Measurements from ENCODE around the gene SEPTIN14. TPM values are rescaled to one million over a fixed set of nuclear protein-coding genes. Genes with fewer than 3 reads are reported as not detected.

SEPTIN14 gene
- total RNA-seq, 1 experiment from 2014 or later = not detected

- CTCF ChIA-PET = no interaction called here
- intact Hi-C loops (cut with micrococcal nuclease; ENCODE audit: unreplicated experiment) (no loop called here), in situ Hi-C loops (cut with HindIII; ENCODE audit: low pct_unique_long_range_greater_than_20kb, low sequenced_read_pairs) (no loop called here)
- BruUV-seq (replicated peaks) = no TSS peak
- no peaks in the 10 kb centered on the region for H3K27me3 ChIP-seq (ENCODE audit: control insufficient read depth, insufficient read depth, low read length)
- POLR2A ChIA-PET = no interaction called here
- H3K4me3 ChIP-seq (ENCODE audit: low read depth in 2 of 2, low read length in 2 of 2) = no peak overlapping the region
- ATAC-seq = no peak
- TF ChIP-seq TCF7L2 (IDR thresholded peaks at IDR 0.05; ENCODE audit: low read depth, low read length) = no peak
- no peak for TF ChIP-seq POLR2AphosphoS5 (IDR thresholded peaks at IDR 0.05; ENCODE audit: low read depth, low read length)
- TF ChIP-seq CTCF (IDR thresholded peaks at IDR 0.05) = no peak
- TF ChIP-seq REST (IDR thresholded peaks at IDR 0.05; ENCODE audit: insufficient read depth in 1 of 2, low read depth in 2 of 2, low read length in 1 of 2) = no peak
- TF ChIP-seq SIN3A (IDR thresholded peaks at IDR 0.05; ENCODE audit: borderline replicate concordance, insufficient read depth, low read depth, low read length) = no peak
- no peak overlapping the region for H3K27ac ChIP-seq (ENCODE audit: low read length)
- no peaks in the 10 kb centered on the region for H3K9me3 ChIP-seq (ENCODE audit: control insufficient read depth, insufficient read depth, low read depth, low read length)
- no peak for DNase-seq (ENCODE audit: low read depth, low spot score)
- H3K36me3 ChIP-seq (ENCODE audit: control insufficient read depth, insufficient read depth, low read length) = no peaks in the 10 kb centered on the region
- H3K4me1 ChIP-seq (ENCODE audit: control insufficient read depth, insufficient read depth, low read length) = no peaks in the 10 kb centered on the region
These were observed 16.1 kb upstream of the SEPTIN14 start for GRCh38 chr7:55878691-55879090.

- in situ Hi-C loops (cut with HindIII; ENCODE audit: low pct_unique_long_range_greater_than_20kb, low sequenced_read_pairs) (no loop called here), intact Hi-C loops (cut with micrococcal nuclease; ENCODE audit: unreplicated experiment) (no loop called here)
- no peaks in the 10 kb centered on the region for H3K9me3 ChIP-seq (ENCODE audit: control insufficient read depth, insufficient read depth, low read depth, low read length)
- H3K27me3 ChIP-seq (ENCODE audit: control insufficient read depth, insufficient read depth, low read length) = no peaks in the 10 kb centered on the region
- ATAC-seq (no peak), DNase-seq (ENCODE audit: low read depth, low spot score) (no peak)
- no peaks in the 10 kb centered on the region for H3K4me1 ChIP-seq (ENCODE audit: control insufficient read depth, insufficient read depth, low read length)
- no peaks in the 10 kb centered on the region for H3K36me3 ChIP-seq (ENCODE audit: control insufficient read depth, insufficient read depth, low read length)
- ChIA-PET CTCF (no interaction called here), POLR2A (no interaction called here)
- H3K4me3 ChIP-seq (ENCODE audit: low read depth in 2 of 2, low read length in 2 of 2) = no peak overlapping the region
- no TSS peak for BruUV-seq (replicated peaks)
- TF ChIP-seq POLR2AphosphoS5 (IDR thresholded peaks at IDR 0.05; ENCODE audit: low read depth, low read length) = no peak
- TF ChIP-seq TCF7L2 (IDR thresholded peaks at IDR 0.05; ENCODE audit: low read depth, low read length) = no peak
- TF ChIP-seq SIN3A (IDR thresholded peaks at IDR 0.05; ENCODE audit: borderline replicate concordance, insufficient read depth, low read depth, low read length) = no peak
- TF ChIP-seq REST (IDR thresholded peaks at IDR 0.05; ENCODE audit: insufficient read depth in 1 of 2, low read depth in 2 of 2, low read length in 1 of 2) = no peak
- TF ChIP-seq CTCF (IDR thresholded peaks at IDR 0.05) = no peak
- no peak overlapping the region for H3K27ac ChIP-seq (ENCODE audit: low read length)
These were observed 14.8 kb upstream of the SEPTIN14 start for GRCh38 chr7:55877308-55877707.

All from Panc1 (cell line).